Stimulated activated CD4-positive, alpha-beta T cell treated with anti-CD3 and anti-CD28 coated beads, Interleukin-2, amount 100 ng/mL, for 24 hours (primary cell): ENCODE data around the gene MROH9.

Source experiments
- DNase-seq, 2 donors: peaks; one replicate each; pipeline ENCODE4 v3.0.0-alpha.2; 2020

Gene MROH9

GRCh38 chr1:170967042-170967910, 31.9 kb downstream of the MROH9 start:
- DNase-seq: no peak

- no peak for DNase-seq
Observed at GRCh38 chr1:170970256-170970655, 34.9 kb downstream of the MROH9 start.

- DNase-seq: no peak
Observed at GRCh38 chr1:170978371-170978910, 43.1 kb downstream of the MROH9 start.

- no peak for DNase-seq
Observed at GRCh38 chr1:170985406-170985805, 50.1 kb downstream of the MROH9 start.

GRCh38 chr1:170986901-170987300, 51.6 kb downstream of the MROH9 start:
- no peak for DNase-seq

GRCh38 chr1:170987424-170987823, 52.1 kb downstream of the MROH9 start:
- no peak for DNase-seq

- DNase-seq: no peak
Observed at GRCh38 chr1:170993151-170993550, 57.8 kb downstream of the MROH9 start.

GRCh38 chr1:170993717-170994116, 58.4 kb downstream of the MROH9 start:
- DNase-seq: no peak

GRCh38 chr1:171014880-171015279, 79.5 kb downstream of the MROH9 start:
- DNase-seq: no peak

- DNase-seq: no peak
Observed at GRCh38 chr1:171017426-171017825, 82.1 kb downstream of the MROH9 start.

- DNase-seq: no peak
Observed at GRCh38 chr1:171019971-171020370, 84.6 kb downstream of the MROH9 start.

GRCh38 chr1:171032822-171033702, 97.7 kb downstream of the MROH9 start:
- no peak for DNase-seq

- DNase-seq: no peak
Observed at GRCh38 chr1:171037626-171038025, 102.3 kb downstream of the MROH9 start.

GRCh38 chr1:171038284-171038683, 103.0 kb downstream of the MROH9 start:
- no peak for DNase-seq

- DNase-seq: no peak
Observed at GRCh38 chr1:171048014-171048413, 112.7 kb downstream of the MROH9 start.

- DNase-seq: no peak
Observed at GRCh38 chr1:171052977-171053376, 117.6 kb downstream of the MROH9 start.

GRCh38 chr1:171055966-171056643, 120.8 kb downstream of the MROH9 start:
- no peak for DNase-seq

- no peak for DNase-seq
Observed at GRCh38 chr1:171061425-171062143, 126.2 kb downstream of the MROH9 start.

- DNase-seq: no peak
Observed at GRCh38 chr1:171062902-171063301, 127.6 kb downstream of the MROH9 start.

- DNase-seq: no peak
Observed at GRCh38 chr1:171075041-171075440, 139.7 kb downstream of the MROH9 start.

- no peak for DNase-seq
Observed at GRCh38 chr1:171081314-171081753, 146.0 kb downstream of the MROH9 start.

GRCh38 chr1:171081763-171082201, 146.4 kb downstream of the MROH9 start:
- DNase-seq: no peak
